Activated CD8-positive, alpha-beta T cell treated with anti-CD3 and anti-CD28 coated beads for 36 hours (primary cell): ENCODE data around the gene MICAL2. TPM values are rescaled to one million over a fixed set of nuclear protein-coding genes. Genes with fewer than 3 reads are reported as not detected.

ENCODE experiments used
- ATAC-seq: fragments of 200-7000 bp; cut with Tn5 transposase; one replicate; pipeline ENCODE4 v1.10.0; 2021; ENCODE audit warnings: mild to moderate bottlenecking, moderate library complexity
- CTCF ChIA-PET: fragments of 350-600 bp; sonication (Branson Sonifier 250); formaldehyde crosslinking; loops from one replicate; lab custom pipeline; 2021; ENCODE audit warnings: antibody characterized with exemption; lab: Charles Lee
- POLR2A ChIA-PET: fragments of 350-600 bp; sonication (Branson Sonifier 250); formaldehyde crosslinking; loops from one replicate; lab custom pipeline; 2021; ENCODE audit warnings: antibody characterized with exemption; lab: Charles Lee
- DNase-seq: peaks from one replicate; pipeline ENCODE4 v3.0.0-alpha.2; 2020
- H3K27ac Mint-ChIP-seq: one replicate; pipeline ENCODE4 v1.8.0; 2021; ENCODE audit warnings: mild to moderate bottlenecking, mixed read lengths
- H3K27me3 Mint-ChIP-seq: one replicate; pipeline ENCODE4 v1.8.0; 2021; ENCODE audit warnings: mixed read lengths
- H3K36me3 Mint-ChIP-seq: one replicate; pipeline ENCODE4 v1.8.0; 2021; ENCODE audit warnings: low read depth, mixed read lengths
- H3K4me1 Mint-ChIP-seq: one replicate; pipeline ENCODE4 v1.8.0; 2021; ENCODE audit warnings: low read depth, mixed read lengths
- H3K4me3 Mint-ChIP-seq: one replicate; pipeline ENCODE4 v1.8.0; 2021; ENCODE audit warnings: mild to moderate bottlenecking, moderate library complexity, mixed read lengths
- H3K9me3 Mint-ChIP-seq: one replicate; pipeline ENCODE4 v1.8.0; 2021; ENCODE audit warnings: mixed read lengths
- intact Hi-C: fragments of 100-400 bp; cut with micrococcal nuclease; formaldehyde crosslinking; loops from one replicate; pipeline ENCODE4 v1.10.0; 2022
- total RNA-seq, 2 experiments: library from RNA; stranded (reverse); gene quantifications; one replicate each; pipeline ENCODE4 v1.2.3, GENCODE V29; 2021
- TF ChIP-seq, protein P1 (sequence below): fragments of 200-600 bp; IDR thresholded peaks from one replicate; pipeline ENCODE4 v1.8.0; 2022; ENCODE audit warnings: antibody characterized with exemption, mild to moderate bottlenecking

The MICAL2 gene
- total RNA-seq, 2 experiments from 2014 or later, result 99.8 to 105 TPM

DNA sequence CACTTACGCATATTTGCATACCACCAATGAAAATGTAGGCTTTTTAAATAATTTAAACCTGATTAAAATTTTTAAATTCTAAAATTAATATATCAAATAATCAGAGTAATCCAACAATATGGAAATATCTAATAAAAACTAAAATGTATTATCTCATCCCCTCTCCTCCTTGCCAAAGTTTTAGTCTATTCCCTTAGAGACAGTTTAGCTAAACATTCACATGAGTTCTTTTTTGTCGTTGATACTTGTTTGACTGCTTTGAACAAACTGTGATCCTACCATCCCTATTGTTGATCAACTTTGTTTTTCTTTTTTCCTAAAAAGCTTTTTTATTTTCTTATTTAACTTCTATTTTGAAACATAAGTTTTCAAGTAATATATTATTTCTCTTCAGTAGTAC lies 185.6 kb downstream of the MICAL2 start:
- ATAC-seq (no peak), DNase-seq (no peak)
- Mint-ChIP-seq H3K9me3 (peaks cover 11% of the 10 kb centered on the region), H3K4me3 (no peak overlapping the region), H3K4me1 (no peaks in the 10 kb centered on the region), H3K27me3 (no peaks in the 10 kb centered on the region), H3K36me3 (peaks cover 4% of the 10 kb centered on the region), H3K27ac (no peak overlapping the region)
- intact Hi-C loops, result no loop called here
- CTCF ChIA-PET, result no interaction called here
- TF ChIP-seq, protein P1, sequence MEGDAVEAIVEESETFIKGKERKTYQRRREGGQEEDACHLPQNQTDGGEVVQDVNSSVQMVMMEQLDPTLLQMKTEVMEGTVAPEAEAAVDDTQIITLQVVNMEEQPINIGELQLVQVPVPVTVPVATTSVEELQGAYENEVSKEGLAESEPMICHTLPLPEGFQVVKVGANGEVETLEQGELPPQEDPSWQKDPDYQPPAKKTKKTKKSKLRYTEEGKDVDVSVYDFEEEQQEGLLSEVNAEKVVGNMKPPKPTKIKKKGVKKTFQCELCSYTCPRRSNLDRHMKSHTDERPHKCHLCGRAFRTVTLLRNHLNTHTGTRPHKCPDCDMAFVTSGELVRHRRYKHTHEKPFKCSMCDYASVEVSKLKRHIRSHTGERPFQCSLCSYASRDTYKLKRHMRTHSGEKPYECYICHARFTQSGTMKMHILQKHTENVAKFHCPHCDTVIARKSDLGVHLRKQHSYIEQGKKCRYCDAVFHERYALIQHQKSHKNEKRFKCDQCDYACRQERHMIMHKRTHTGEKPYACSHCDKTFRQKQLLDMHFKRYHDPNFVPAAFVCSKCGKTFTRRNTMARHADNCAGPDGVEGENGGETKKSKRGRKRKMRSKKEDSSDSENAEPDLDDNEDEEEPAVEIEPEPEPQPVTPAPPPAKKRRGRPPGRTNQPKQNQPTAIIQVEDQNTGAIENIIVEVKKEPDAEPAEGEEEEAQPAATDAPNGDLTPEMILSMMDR, result no peak
- POLR2A ChIA-PET, result no interaction called here

DNA sequence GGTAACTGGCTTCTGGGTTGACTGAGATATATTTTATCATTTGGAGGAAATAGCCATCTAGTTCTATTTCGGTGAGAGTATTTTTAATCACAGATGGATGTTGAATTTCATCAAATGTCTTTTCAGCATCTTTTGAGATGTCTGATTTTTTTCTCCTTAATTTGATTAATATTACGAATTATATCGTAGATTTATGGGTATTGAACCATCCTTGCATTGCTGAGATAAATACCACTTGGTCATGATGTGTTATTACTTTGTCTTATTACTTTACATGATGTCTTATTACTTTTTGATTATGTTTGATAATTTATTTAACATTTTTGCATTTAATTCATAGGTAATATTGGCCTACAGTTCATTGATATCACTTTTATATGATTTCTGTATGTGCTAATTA lies 188.2 kb downstream of the MICAL2 start:
- ATAC-seq, result no peak
- POLR2A ChIA-PET, result no interaction called here
- Mint-ChIP-seq H3K36me3 (peaks cover 4% of the 10 kb centered on the region), H3K4me1 (no peaks in the 10 kb centered on the region), H3K9me3 (peaks cover 11% of the 10 kb centered on the region), H3K27ac (no peak overlapping the region), H3K27me3 (no peaks in the 10 kb centered on the region), H3K4me3 (no peak overlapping the region)
- intact Hi-C loops, result no loop called here
- TF ChIP-seq, protein P1, result no peak
- no peak for DNase-seq
- CTCF ChIA-PET, result interaction anchor here (1.0 kb wide), 1 partner anchor 9 kb away, joined by 3 read pairs; no protein-coding TSS in a partner anchor

DNA sequence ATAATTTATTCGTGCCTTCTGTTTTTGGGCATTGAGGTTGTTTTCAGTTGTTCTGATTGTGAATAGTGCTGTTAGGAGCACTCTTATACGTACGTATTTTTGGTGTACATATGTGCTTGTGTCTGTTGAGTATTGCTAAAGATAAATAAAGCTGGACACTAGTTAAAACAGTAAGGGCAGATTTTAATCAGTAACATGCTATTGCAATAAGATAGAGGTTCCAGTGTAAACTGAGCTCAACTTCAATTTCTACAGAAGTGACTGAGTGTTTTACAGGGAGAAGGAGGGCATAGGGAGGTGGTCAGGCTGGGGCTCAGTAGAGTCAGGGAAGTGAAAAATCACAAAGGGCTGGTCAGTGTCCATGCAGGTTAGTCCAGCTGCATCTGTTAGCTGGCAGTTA lies 191.0 kb downstream of the MICAL2 start:
- H3K4me1 Mint-ChIP-seq, result no peaks in the 10 kb centered on the region
- ATAC-seq, result no peak
- ChIA-PET POLR2A (no interaction called here), CTCF (interaction anchor here (1.0 to 1.5 kb wide), 2 partner anchors 13 to 20 kb away, joined by 4 to 6 read pairs; no protein-coding TSS in a partner anchor)
- TF ChIP-seq, protein P1, result no peak
- H3K36me3 Mint-ChIP-seq, result peaks cover 4% of the 10 kb centered on the region
- DNase-seq, result no peak
- no peak overlapping the region for H3K4me3 Mint-ChIP-seq
- intact Hi-C loops, result no loop called here
- peaks cover 11% of the 10 kb centered on the region for H3K9me3 Mint-ChIP-seq
- H3K27ac Mint-ChIP-seq, result no peak overlapping the region
- no peaks in the 10 kb centered on the region for H3K27me3 Mint-ChIP-seq

DNA sequence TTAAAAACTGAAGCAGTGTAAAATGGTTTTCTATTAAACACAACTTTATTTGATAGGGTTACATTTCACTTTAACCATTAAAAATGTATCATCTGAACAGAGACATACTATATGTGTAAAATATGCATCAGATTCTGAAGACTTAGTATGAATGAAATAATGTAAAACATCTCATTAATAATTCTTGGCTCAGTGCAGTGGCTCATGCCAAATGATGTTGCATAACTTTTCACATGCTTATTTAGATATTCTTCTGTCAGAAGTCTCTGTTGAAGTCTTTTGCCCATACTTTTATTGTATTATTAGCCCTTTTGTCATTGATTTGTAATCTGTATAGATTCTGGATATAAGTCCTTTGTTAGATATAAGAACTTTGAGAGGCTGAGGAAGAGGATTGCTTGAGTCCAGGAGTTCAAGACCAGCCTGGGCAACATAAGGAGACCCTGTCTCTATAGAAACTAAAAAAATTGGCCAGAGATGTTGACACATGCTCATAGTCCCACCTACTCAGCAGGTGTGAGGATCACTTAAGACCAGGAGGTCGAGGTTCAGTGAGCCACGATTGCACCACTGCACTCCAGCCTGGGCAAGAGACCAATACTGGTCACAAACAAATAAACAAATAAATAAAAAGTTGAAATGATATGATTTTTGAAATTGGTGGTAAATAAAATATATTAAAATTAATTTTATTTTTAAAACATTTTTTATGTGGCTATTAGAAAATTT lies 193.2 kb downstream of the MICAL2 start:
- POLR2A ChIA-PET, result no interaction called here

DNA sequence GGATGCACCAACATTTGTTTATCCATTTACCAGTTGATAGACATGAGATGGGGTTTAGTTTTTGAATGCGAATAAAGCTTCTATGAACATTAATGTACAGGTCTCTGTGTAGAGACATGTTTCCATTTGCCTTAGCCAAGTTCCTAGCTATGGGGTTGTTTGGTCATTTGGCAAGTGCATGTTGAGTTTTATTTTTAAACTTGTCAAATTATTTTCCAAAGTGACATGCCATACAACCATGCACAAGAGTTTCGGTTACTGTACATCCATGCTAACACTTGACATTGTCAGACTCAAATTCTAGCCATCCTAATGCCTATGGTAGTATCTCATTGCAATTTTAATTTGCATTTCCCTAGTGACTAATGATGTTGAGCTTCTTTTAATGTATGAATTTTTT lies 196.4 kb downstream of the MICAL2 start:
- ChIA-PET POLR2A (no interaction called here), CTCF (interaction anchor here (0.9 to 4.6 kb wide), 3 partner anchors 18 to 587 kb away, joined by 3 to 18 read pairs (median 3); no protein-coding TSS in a partner anchor)
- H3K27me3 Mint-ChIP-seq, result no peaks in the 10 kb centered on the region
- no peaks in the 10 kb centered on the region for H3K36me3 Mint-ChIP-seq
- intact Hi-C loops, result no loop called here
- DNase-seq, result no peak
- TF ChIP-seq, protein P1, result no peak
- H3K4me3 Mint-ChIP-seq, result no peak overlapping the region
- H3K27ac Mint-ChIP-seq, result no peak overlapping the region
- peaks cover 6% of the 10 kb centered on the region for H3K9me3 Mint-ChIP-seq
- ATAC-seq, result no peak
- no peaks in the 10 kb centered on the region for H3K4me1 Mint-ChIP-seq

More for the DNA sequence above, 193.2 kb downstream of the MICAL2 start:
- CTCF ChIA-PET, result no interaction called here
- no peak for DNase-seq
- H3K4me3 Mint-ChIP-seq, result no peak overlapping the region
- no peak for ATAC-seq
- TF ChIP-seq, protein P1, result no peak
- H3K36me3 Mint-ChIP-seq, result peaks cover 4% of the 10 kb centered on the region
- no peak overlapping the region for H3K27ac Mint-ChIP-seq
- intact Hi-C loops, result no loop called here
- H3K9me3 Mint-ChIP-seq, result peaks cover 8% of the 10 kb centered on the region
- H3K27me3 Mint-ChIP-seq, result no peaks in the 10 kb centered on the region
- H3K4me1 Mint-ChIP-seq, result no peaks in the 10 kb centered on the region
